B cell (primary cell): Measurements from ENCODE around the gene ESPNL. TPM values are rescaled to one million over a fixed set of nuclear protein-coding genes. Genes with fewer than 3 reads are reported as not detected.
A peak's percentile ranks its signal among the peaks of the same experiment; 100 is the strongest.

ENCODE experiments used
- ATAC-seq: fragments of 200-7000 bp; cut with Tn5 transposase; one replicate; pipeline ENCODE4 v1.10.0; 2021; ENCODE audit warnings: low read depth, mild to moderate bottlenecking, moderate number of reproducible peaks, moderate library complexity
- CTCF ChIA-PET: fragments of 350-600 bp; sonication (Branson Sonifier 250); formaldehyde crosslinking; loops from one replicate; lab custom pipeline; 2021; ENCODE audit warnings: antibody characterized with exemption, inconsistent platforms; lab: Charles Lee
- POLR2A ChIA-PET: fragments of 350-600 bp; sonication (Branson Sonifier 250); formaldehyde crosslinking; loops from one replicate; lab custom pipeline; 2021; ENCODE audit warnings: antibody characterized with exemption; lab: Charles Lee
- DNase-seq: peaks from one replicate; pipeline ENCODE4 v3.0.0; 2013
- H2AFZ ChIP-seq: 2 replicates; pipeline ENCODE4 v1.6.1; 2012; ENCODE audit warnings: mild to moderate bottlenecking, low read depth, low read length; ENCODE audit not compliant: insufficient read depth, poor library complexity, severe bottlenecking
- H3K27ac ChIP-seq, 2 donors: 1 replicate in 1 of 2; 2 replicates in 1 of 2; pipeline ENCODE4 v1.5.1; 2012 to 2013; ENCODE audit warnings: low read length in 2 of 2, mild to moderate bottlenecking in 2 of 2, moderate library complexity in 1 of 2
- H3K27me3 ChIP-seq, 4 experiments: fragments of 200-600 bp in 1 of 4; sonication (generic) in 1 of 4; replicated peaks in 1 of 4; 1 replicate in 2 of 4; 2 replicates in 2 of 4; pipeline versions ENCODE4 v1.6.1 to v1.7.0; 2013 to 2016; ENCODE audit warnings: low read length in 3 of 4, mild to moderate bottlenecking in 2 of 4, mixed read lengths in 1 of 4, moderate library complexity in 1 of 4; ENCODE audit not compliant: insufficient read depth in 4 of 4, control insufficient read depth in 3 of 4; ENCODE audit errors: control extremely low read depth in 1 of 4
- H3K36me3 ChIP-seq, 2 experiments: replicated peaks in 1 of 2; 1 replicate in 1 of 2; 2 replicates in 1 of 2; pipeline versions ENCODE4 v1.6.1 to v1.7.1; 2013; ENCODE audit warnings: low read length in 1 of 2; ENCODE audit not compliant: insufficient read depth in 2 of 2, control insufficient read depth in 1 of 2; ENCODE audit errors: control extremely low read depth in 1 of 2, extremely low read depth in 1 of 2
- H3K4me1 ChIP-seq, 2 donors: fragments of 200-600 bp in 1 of 2; sonication (generic) in 1 of 2; 1 replicate in 1 of 2; 2 replicates in 1 of 2; pipeline versions ENCODE4 v1.5.1 to v1.6.1; 2013 to 2017; ENCODE audit warnings: low read length in 2 of 2; ENCODE audit not compliant: control insufficient read depth in 2 of 2, insufficient read depth in 2 of 2
- H3K4me2 ChIP-seq: replicated peaks from 2 replicates; pipeline ENCODE3; 2012; ENCODE audit warnings: mild to moderate bottlenecking, low read depth, low read length; ENCODE audit not compliant: poor library complexity, severe bottlenecking
- H3K4me3 ChIP-seq, 5 experiments: fragments of 200-600 bp in 1 of 5; sonication (generic) in 1 of 5; 1 replicate in 3 of 5; 2 replicates in 2 of 5; pipeline versions ENCODE4 v1.5.1 to v1.7.0; 2011 to 2016; ENCODE audit warnings: low read length in 4 of 5, mild to moderate bottlenecking in 4 of 5, low read depth in 2 of 5, control low read depth in 1 of 5, moderate library complexity in 1 of 5; ENCODE audit not compliant: insufficient read depth in 1 of 5; ENCODE audit errors: control extremely low read depth in 1 of 5, extremely low read depth in 1 of 5
- H3K79me2 ChIP-seq: fragments of 200-600 bp; sonication (generic); one replicate; pipeline ENCODE4 v1.6.0; 2016; ENCODE audit warnings: low read length; ENCODE audit not compliant: control insufficient read depth, insufficient read depth
- H3K9ac ChIP-seq: fragments of 200-600 bp; sonication (generic); 2 replicates; pipeline ENCODE4 v1.6.1; 2017; ENCODE audit warnings: mild to moderate bottlenecking, low read length, moderate library complexity
- H3K9me3 ChIP-seq, 3 donors: one replicate each; pipeline versions ENCODE4 v1.6.1 to v1.7.1; 2013; ENCODE audit warnings: low read length in 2 of 3; ENCODE audit not compliant: control insufficient read depth in 2 of 3, insufficient read depth in 1 of 3; ENCODE audit errors: control extremely low read depth in 1 of 3
- H4K20me1 ChIP-seq: 2 replicates; pipeline ENCODE4 v1.6.0; 2012; ENCODE audit warnings: mild to moderate bottlenecking, low read length; ENCODE audit not compliant: insufficient read depth, control insufficient read depth, poor library complexity, severe bottlenecking
- H3K27ac Mint-ChIP-seq: one replicate; pipeline ENCODE4 v1.8.0; 2021; ENCODE audit warnings: mixed read lengths
- H3K27me3 Mint-ChIP-seq: one replicate; pipeline ENCODE4 v1.8.0; 2021; ENCODE audit warnings: mixed read lengths
- H3K4me1 Mint-ChIP-seq: one replicate; pipeline ENCODE4 v1.8.0; 2021; ENCODE audit warnings: mixed read lengths
- H3K4me3 Mint-ChIP-seq: one replicate; pipeline ENCODE4 v1.8.0; 2021; ENCODE audit warnings: mixed read lengths
- H3K9me3 Mint-ChIP-seq: one replicate; pipeline ENCODE4 v1.8.0; 2022; ENCODE audit warnings: mixed read lengths; ENCODE audit not compliant: insufficient read depth
- CTCF ChIP-seq: fragments of 200-600 bp; IDR thresholded peaks from one replicate; pipeline ENCODE4 v1.8.0; 2022; ENCODE audit warnings: antibody characterized with exemption, mild to moderate bottlenecking
- EZH2 ChIP-seq: IDR thresholded peaks from 2 replicates; pipeline ENCODE4 v1.6.1; 2012; ENCODE audit warnings: borderline replicate concordance, low read depth, mild to moderate bottlenecking, moderate library complexity, low read length; ENCODE audit not compliant: insufficient read depth, poor library complexity, severe bottlenecking
- WGBS: methylation state at CpG from one replicate; pipeline ENCODE4 v1.1.5; 2013; ENCODE audit warnings: missing lambda C conversion rate; ENCODE audit not compliant: insufficient coverage; 5-methylcytosine and 5-hydroxymethylcytosine counted together
- intact Hi-C: fragments of 100-400 bp; cut with micrococcal nuclease; formaldehyde crosslinking; loops from one replicate; pipeline ENCODE4 v1.10.0; 2022
- polyA plus RNA-seq: library from polyadenylated mRNA; depleted of rRNA; stranded (reverse); fragments of >200 nt; gene quantifications from 2 replicates; pipeline ENCODE4 v1.2.3, GENCODE V29; 2012
- total RNA-seq, 2 donors: library from RNA; stranded (reverse); fragments of 120-200 nt in 1 of 2; gene quantifications; 1 replicate in 1 of 2; 2 replicates in 1 of 2; pipeline versions ENCODE4 v1.2.3 to v1.2.4, GENCODE V29; 2013 to 2022

Gene ESPNL
- total and polyA plus RNA-seq, 2 donors (not counting 1 experiment from before 2014, with no cell fraction given) = 1.6 to 2.5 TPM

GRCh38 chr2:238099714-238100048 lies 459 bp upstream of the ESPNL start:
- no peaks in the 10 kb centered on the region for H3K79me2 ChIP-seq
- ChIA-PET CTCF (interaction anchor here (1.0 to 1.2 kb wide), 2 partner anchors 9 to 12 kb away, joined by 4 to 5 read pairs; no protein-coding TSS in a partner anchor), POLR2A (interaction anchor here (1.1 kb wide), 1 partner anchor 9 kb away, joined by 3 read pairs; no protein-coding TSS in a partner anchor)
- intact Hi-C loops = loop anchor here (2.0 kb wide), 2 partner anchors 133 to 189 kb away; partner anchors contain the start of genes PER2 and UBE2F
- DNase-seq = no peak
- H4K20me1 ChIP-seq = no peaks in the 10 kb centered on the region
- H3K4me3 Mint-ChIP-seq = no peak overlapping the region
- H3K27me3 ChIP-seq = no peaks in the 10 kb centered on the region
- H3K27me3 Mint-ChIP-seq = no peaks in the 10 kb centered on the region
- H3K4me1 Mint-ChIP-seq = peaks cover 18% of the 10 kb centered on the region
- peaks cover 15 to 22% of the 10 kb centered on the region in 2 donors for H3K4me1 ChIP-seq
- no peak overlapping the region for H3K27ac Mint-ChIP-seq
- H3K36me3 ChIP-seq = no peaks in the 10 kb centered on the region
- H3K27ac ChIP-seq = no peak overlapping the region
- no peaks in the 10 kb centered on the region for H3K9me3 Mint-ChIP-seq
- H2AFZ ChIP-seq = no peak overlapping the region
- H3K9me3 ChIP-seq = no peaks in the 10 kb centered on the region
- peak overlapping the region in 1 of 5 experiments; percentile 7 for H3K4me3 ChIP-seq
- 77% methylated on average over 8 of the region's 10 CpGs for WGBS
- TF ChIP-seq CTCF (no peak), EZH2 (no peak)
- H3K9ac ChIP-seq = no peak overlapping the region
- H3K4me2 ChIP-seq = peak overlapping the region; percentile 64
- no peak for ATAC-seq

GRCh38 chr2:238100821-238101771 lies 956 bp downstream of the ESPNL start:
- Mint-ChIP-seq H3K27me3 (no peaks in the 10 kb centered on the region), H3K27ac (peak overlapping the region; percentile 20), H3K4me1 (peaks cover 18% of the 10 kb centered on the region), H3K9me3 (no peaks in the 10 kb centered on the region), H3K4me3 (no peak overlapping the region)
- no peaks in the 10 kb centered on the region for H3K79me2 ChIP-seq
- H2AFZ ChIP-seq = no peak overlapping the region
- no peaks in the 10 kb centered on the region for H3K9me3 ChIP-seq
- H3K4me1 ChIP-seq = peaks cover 15 to 30% of the 10 kb centered on the region in 2 donors
- ChIA-PET POLR2A (no interaction called here), CTCF (no interaction called here)
- H3K36me3 ChIP-seq = no peaks in the 10 kb centered on the region
- no peaks in the 10 kb centered on the region for H3K27me3 ChIP-seq
- no peaks in the 10 kb centered on the region for H4K20me1 ChIP-seq
- no peak overlapping the region for H3K4me3 ChIP-seq
- no peak overlapping the region for H3K27ac ChIP-seq
- ATAC-seq (no peak), DNase-seq (no peak)
- no peak overlapping the region for H3K4me2 ChIP-seq
- H3K9ac ChIP-seq = no peak overlapping the region
- intact Hi-C loops = no loop called here
- TF ChIP-seq CTCF (no peak), EZH2 (no peak)
- 91% methylated on average over 23 of the region's 28 CpGs for WGBS
